Fibroblast of villous mesenchyme (primary cell): ENCODE results near the gene TMEM9B. TPM values are rescaled to one million over a fixed set of nuclear protein-coding genes. Genes with fewer than 3 reads are reported as not detected.

Experiments
- DNase-seq: peaks from one replicate; pipeline ENCODE4 v3.0.0-alpha.2; 2010; ENCODE audit warnings: low read depth
- H3K4me3 ChIP-seq: 2 replicates; pipeline ENCODE4 v1.5.1; 2011; ENCODE audit warnings: low read depth, mild to moderate bottlenecking, low read length
- total RNA-seq: library from RNA; depleted of rRNA; stranded (reverse); fragments of >200 nt; gene quantifications from 2 replicates; pipeline ENCODE4 v1.2.3, GENCODE V29; 2012
- TF ChIP-seq, protein P1 (sequence below): IDR thresholded peaks from 2 replicates; pipeline ENCODE4 v1.5.1; 2012; ENCODE audit warnings: low read depth, mild to moderate bottlenecking, low read length; ENCODE audit not compliant: insufficient read depth

The TMEM9B gene
- total RNA-seq, 1 donor, result 43.2 TPM

DNA sequence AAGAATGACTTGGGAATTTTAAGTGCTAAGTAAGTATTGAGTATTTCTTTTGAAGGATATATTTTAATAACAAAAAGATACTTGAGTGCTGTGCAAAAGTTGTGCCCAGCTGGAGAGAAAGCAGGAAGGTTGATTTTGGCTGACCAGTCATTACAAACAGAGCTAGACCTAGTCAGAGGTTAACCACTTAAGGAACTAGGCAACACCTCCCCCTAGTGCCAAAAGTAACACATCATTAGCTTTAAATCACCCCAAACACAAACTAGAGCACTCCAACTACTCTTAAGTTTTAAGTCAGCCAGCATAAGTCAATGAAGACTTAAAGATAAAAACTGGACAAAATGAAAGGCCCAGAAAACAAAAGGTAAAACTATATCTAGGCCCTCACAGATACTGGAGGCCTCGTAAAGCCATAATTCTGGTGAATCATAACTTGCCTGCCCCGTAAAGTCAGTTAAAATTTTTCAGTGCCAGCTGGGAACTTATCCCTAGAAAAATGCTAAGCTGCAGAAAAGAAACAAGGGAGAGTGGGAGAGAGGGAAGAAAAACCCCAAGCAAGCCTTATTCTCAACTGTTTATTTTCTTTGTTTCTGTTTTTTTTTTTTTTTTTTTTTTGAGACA lies 4.6 kb downstream of the TMEM9B start:
- TF ChIP-seq, protein P1, sequence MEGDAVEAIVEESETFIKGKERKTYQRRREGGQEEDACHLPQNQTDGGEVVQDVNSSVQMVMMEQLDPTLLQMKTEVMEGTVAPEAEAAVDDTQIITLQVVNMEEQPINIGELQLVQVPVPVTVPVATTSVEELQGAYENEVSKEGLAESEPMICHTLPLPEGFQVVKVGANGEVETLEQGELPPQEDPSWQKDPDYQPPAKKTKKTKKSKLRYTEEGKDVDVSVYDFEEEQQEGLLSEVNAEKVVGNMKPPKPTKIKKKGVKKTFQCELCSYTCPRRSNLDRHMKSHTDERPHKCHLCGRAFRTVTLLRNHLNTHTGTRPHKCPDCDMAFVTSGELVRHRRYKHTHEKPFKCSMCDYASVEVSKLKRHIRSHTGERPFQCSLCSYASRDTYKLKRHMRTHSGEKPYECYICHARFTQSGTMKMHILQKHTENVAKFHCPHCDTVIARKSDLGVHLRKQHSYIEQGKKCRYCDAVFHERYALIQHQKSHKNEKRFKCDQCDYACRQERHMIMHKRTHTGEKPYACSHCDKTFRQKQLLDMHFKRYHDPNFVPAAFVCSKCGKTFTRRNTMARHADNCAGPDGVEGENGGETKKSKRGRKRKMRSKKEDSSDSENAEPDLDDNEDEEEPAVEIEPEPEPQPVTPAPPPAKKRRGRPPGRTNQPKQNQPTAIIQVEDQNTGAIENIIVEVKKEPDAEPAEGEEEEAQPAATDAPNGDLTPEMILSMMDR, result peak; percentile 72
- no peak overlapping the region for H3K4me3 ChIP-seq
- DNase-seq, result peak; percentile 90

DNA sequence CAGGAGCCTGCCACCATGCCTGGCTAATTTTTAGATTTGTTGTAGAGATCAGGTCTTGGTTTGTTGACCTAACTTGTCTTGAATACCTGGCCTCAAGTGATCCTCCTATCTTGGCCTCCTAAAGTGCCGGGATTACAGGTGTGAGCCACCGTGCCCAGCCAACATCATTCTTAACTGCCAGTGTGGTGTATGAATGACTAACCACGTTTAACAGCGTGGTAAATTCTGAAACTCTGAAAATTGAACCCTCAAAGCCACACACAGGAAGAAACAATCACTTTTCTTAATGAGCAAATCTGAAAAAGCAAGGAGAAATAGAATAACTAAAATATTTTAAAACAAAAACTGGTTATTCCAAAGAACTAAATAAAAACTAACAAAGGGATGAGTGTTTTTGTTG lies 7.4 kb downstream of the TMEM9B start:
- H3K4me3 ChIP-seq, result no peak overlapping the region
- no peak for DNase-seq
- TF ChIP-seq, protein P1, result no peak

DNA sequence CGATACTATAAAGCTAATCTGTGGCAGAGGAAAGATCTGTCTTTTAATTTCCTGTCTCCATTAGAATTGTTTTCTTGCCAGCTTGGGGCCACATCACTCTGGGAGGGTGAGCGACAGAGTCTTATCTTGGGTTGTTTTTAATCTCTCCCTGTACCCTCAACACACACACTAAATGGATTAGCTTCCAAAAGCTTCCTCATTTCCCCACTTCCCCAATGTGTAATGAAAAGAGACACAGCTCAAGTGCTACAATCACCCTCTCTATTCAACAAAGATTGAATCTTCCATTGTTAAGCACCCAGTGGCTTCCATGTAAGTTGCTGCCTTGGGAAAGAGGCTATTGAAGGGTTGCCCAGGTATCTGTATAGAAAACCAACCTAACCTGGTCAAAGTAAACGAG lies 15.4 kb downstream of the TMEM9B start:
- no peak overlapping the region for H3K4me3 ChIP-seq
- TF ChIP-seq, protein P1, result no peak

DNA sequence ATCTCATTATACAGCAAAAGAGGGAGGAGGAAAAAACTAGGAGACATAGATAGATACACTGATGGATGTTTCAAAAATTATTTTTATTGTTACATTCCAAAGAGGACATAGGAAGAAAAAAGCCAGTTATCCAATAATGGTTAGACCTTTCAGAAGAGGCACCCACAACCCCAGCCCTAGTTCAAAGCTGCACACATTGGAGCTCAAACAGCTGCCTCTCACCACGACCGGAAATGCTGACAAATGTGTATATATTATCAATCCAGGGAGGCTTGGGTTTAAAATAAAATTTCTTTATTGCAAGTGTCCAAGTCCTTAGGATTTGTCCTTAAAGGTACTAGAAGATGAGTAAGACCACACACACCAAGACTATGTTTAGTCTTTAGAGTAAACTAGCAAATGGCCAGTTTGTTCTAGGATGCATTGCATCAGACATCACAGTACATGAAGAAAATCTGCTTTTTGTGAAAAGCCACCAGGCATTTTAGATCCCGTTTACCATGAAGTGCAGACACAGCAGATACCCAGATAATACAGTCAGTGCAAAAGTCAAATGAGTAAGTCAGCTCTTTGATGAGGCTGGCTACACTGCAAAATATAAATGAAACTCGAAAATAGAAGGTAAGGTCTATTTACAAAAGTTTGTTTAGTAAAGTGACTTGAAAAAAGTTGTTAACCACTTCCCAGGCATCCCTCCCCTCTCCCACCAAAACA lies 16.9 kb downstream of the TMEM9B start:
- TF ChIP-seq, protein P1, result no peak
- H3K4me3 ChIP-seq, result no peak overlapping the region
- peak; percentile 88 for DNase-seq

More for the DNA sequence above, 15.4 kb downstream of the TMEM9B start:
- no peak for DNase-seq

DNA sequence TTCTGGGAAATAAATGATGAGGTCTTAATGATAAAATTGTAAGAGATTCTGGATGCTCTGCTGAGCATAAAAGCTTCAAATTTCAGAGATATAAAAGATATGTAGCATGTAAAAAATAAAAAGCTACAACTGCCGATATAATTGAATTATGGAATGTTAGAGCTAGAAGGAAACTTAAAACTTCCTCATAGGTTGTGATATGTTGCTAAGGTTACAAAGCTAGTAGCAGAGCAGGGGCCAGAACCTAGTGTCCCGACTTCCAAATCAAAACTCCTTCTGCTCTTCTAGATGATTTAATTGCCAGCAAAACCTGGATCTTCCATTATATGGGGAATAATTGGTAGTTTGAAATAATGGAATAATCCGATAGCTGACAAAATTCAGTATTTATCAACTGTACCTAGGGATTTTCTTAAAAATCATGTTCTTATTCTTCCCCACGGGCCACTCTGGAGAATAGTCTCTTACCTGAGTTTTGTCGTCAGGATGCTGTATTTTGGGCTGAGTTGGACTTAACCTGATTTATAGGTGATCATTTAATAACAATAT lies 21.6 kb downstream of the TMEM9B start, which contains the start of gene ASCL3:
TSS of gene ASCL3 (minus strand) at position 499 of the 549 bp plus-strand sequence. CDS start 4,855 bp downstream, outside the sequence.
- no peak within 1 kb of the TSS for H3K4me3 ChIP-seq
- TF ChIP-seq, protein P1, result no peak
- DNase-seq, result no peak

DNA sequence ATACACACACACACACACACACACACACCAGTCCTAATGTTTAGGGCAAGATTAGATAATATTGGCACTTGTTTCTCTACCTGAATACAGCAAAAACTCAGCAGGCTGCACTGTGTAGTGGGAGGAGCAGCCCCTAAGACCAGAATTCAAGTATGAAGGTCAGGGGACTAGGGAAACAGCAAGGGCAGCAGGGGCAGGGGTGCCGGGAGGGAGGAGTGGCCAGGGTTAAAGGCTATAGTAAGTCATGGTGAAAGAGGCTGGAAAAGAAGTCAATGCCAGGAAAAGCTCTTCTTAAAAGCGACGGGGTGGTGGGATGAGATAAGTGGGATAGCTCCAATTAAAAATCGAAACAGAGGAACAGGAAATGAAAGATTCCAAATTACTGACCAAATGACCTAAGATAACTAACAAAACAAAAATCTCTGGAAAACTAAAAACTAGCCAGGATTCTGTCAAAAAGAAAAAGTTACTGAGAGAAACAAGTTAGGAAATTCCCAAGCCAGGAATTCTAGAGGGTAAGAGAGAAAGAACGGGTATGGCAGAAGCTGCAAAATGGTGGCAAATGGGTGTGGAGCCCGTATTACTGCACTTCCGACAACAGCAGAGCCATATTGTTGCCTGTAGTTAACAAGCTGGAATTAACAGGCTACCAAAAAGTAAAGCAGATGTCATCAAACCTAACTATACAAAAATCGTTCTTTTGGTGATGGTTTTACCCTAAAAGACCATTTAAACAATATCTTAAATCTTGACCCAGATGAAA lies 22.7 kb downstream of the TMEM9B start:
- no peak for DNase-seq
- no peak overlapping the region for H3K4me3 ChIP-seq
- TF ChIP-seq, protein P1, result no peak
